Panc1 (cell line): ENCODE data around the gene HSD17B3.

ENCODE experiments used
- POLR2AphosphoS5 ChIP-seq: IDR thresholded peaks from 2 replicates; pipeline ENCODE4 v1.6.1; 2012; ENCODE audit warnings: mild to moderate bottlenecking, low read depth, low read length, moderate library complexity
- SIN3A ChIP-seq: IDR thresholded peaks from 2 replicates; pipeline ENCODE4 v1.6.1; 2012; ENCODE audit warnings: low read depth, mild to moderate bottlenecking, low read length, moderate library complexity, borderline replicate concordance; ENCODE audit not compliant: insufficient read depth
- TF ChIP-seq, protein P1 (sequence below): fragments of 450-650 bp; IDR thresholded peaks from 2 replicates; pipeline ENCODE4 v1.5.1; 2017; ENCODE audit warnings: mild to moderate bottlenecking
- TF ChIP-seq, protein P2 (sequence below), 2 experiments: IDR thresholded peaks; 2 replicates each; pipeline ENCODE4 v1.6.1; 2011 to 2012; ENCODE audit warnings: low read depth in 2 of 2, control low read depth in 1 of 2, low read length in 1 of 2, mild to moderate bottlenecking in 1 of 2, moderate library complexity in 1 of 2; ENCODE audit not compliant: insufficient read depth in 1 of 2

DNA sequence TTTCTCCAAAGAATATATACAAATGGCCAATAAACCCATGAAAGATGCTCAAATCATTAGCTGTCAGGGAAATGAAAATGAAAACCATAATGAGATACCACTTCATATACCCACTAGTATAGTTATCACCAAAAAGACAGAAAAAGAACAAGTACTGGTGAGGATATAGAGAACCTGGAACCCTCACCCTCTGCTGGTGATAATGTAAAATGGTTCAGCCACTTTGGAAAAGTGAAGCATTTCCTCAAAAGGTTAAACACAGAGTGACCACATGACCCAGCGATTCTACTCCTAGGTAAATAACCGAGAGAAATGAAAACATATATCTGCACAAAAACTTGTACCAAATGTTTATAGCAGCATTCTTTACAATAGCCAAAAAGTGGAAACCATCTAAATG is 72.0 kb downstream of the HSD17B3 start:
- TF ChIP-seq, protein P1, sequence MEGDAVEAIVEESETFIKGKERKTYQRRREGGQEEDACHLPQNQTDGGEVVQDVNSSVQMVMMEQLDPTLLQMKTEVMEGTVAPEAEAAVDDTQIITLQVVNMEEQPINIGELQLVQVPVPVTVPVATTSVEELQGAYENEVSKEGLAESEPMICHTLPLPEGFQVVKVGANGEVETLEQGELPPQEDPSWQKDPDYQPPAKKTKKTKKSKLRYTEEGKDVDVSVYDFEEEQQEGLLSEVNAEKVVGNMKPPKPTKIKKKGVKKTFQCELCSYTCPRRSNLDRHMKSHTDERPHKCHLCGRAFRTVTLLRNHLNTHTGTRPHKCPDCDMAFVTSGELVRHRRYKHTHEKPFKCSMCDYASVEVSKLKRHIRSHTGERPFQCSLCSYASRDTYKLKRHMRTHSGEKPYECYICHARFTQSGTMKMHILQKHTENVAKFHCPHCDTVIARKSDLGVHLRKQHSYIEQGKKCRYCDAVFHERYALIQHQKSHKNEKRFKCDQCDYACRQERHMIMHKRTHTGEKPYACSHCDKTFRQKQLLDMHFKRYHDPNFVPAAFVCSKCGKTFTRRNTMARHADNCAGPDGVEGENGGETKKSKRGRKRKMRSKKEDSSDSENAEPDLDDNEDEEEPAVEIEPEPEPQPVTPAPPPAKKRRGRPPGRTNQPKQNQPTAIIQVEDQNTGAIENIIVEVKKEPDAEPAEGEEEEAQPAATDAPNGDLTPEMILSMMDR = no peak
- TF ChIP-seq POLR2AphosphoS5 = no peak
- TF ChIP-seq, protein P2, sequence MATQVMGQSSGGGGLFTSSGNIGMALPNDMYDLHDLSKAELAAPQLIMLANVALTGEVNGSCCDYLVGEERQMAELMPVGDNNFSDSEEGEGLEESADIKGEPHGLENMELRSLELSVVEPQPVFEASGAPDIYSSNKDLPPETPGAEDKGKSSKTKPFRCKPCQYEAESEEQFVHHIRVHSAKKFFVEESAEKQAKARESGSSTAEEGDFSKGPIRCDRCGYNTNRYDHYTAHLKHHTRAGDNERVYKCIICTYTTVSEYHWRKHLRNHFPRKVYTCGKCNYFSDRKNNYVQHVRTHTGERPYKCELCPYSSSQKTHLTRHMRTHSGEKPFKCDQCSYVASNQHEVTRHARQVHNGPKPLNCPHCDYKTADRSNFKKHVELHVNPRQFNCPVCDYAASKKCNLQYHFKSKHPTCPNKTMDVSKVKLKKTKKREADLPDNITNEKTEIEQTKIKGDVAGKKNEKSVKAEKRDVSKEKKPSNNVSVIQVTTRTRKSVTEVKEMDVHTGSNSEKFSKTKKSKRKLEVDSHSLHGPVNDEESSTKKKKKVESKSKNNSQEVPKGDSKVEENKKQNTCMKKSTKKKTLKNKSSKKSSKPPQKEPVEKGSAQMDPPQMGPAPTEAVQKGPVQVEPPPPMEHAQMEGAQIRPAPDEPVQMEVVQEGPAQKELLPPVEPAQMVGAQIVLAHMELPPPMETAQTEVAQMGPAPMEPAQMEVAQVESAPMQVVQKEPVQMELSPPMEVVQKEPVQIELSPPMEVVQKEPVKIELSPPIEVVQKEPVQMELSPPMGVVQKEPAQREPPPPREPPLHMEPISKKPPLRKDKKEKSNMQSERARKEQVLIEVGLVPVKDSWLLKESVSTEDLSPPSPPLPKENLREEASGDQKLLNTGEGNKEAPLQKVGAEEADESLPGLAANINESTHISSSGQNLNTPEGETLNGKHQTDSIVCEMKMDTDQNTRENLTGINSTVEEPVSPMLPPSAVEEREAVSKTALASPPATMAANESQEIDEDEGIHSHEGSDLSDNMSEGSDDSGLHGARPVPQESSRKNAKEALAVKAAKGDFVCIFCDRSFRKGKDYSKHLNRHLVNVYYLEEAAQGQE (IDR thresholded peaks at IDR 0.05; ENCODE audit: insufficient read depth in 1 of 2, low read depth in 2 of 2, low read length in 1 of 2) = no peak
- no peak for TF ChIP-seq SIN3A
